Liver (tissue), 9 donors: ENCODE results near the gene TTC7B. TPM values are rescaled to one million over a fixed set of nuclear protein-coding genes. Genes with fewer than 3 reads are reported as not detected.

Experiments
- DNase-seq: peaks from one replicate; pipeline ENCODE4 v3.0.0-alpha.2; 2017; ENCODE audit warnings: low spot score
- H3K27ac ChIP-seq, 2 donors: one replicate each; pipeline ENCODE4 v1.7.0; 2013; ENCODE audit warnings: inconsistent platforms in 2 of 2, low read length in 2 of 2, control low read depth in 1 of 2, low read depth in 1 of 2, mild to moderate bottlenecking in 1 of 2
- H3K27me3 ChIP-seq, 4 donors: one replicate each; pipeline versions ENCODE4 v1.6.1 to v1.7.0; 2013; ENCODE audit warnings: low read length in 3 of 4, inconsistent platforms in 1 of 4, mild to moderate bottlenecking in 1 of 4, moderate library complexity in 1 of 4; ENCODE audit not compliant: control insufficient read depth in 4 of 4, insufficient read depth in 4 of 4
- H3K36me3 ChIP-seq, 4 donors: one replicate each; pipeline versions ENCODE4 v1.6.1 to v1.7.0; 2013; ENCODE audit warnings: low read length in 3 of 4, mild to moderate bottlenecking in 3 of 4, low read depth in 1 of 4, moderate library complexity in 1 of 4; ENCODE audit not compliant: control insufficient read depth in 4 of 4, insufficient read depth in 3 of 4
- H3K4me1 ChIP-seq, 4 donors: one replicate each; pipeline versions ENCODE4 v1.6.1 to v1.7.0; 2013; ENCODE audit warnings: low read length in 3 of 4, mild to moderate bottlenecking in 3 of 4, moderate library complexity in 1 of 4; ENCODE audit not compliant: control insufficient read depth in 4 of 4, insufficient read depth in 4 of 4
- H3K4me3 ChIP-seq, 3 donors: one replicate each; pipeline versions ENCODE4 v1.6.1 to v1.7.0; 2013; ENCODE audit warnings: low read length in 3 of 3, control low read depth in 1 of 3, low read depth in 1 of 3, mild to moderate bottlenecking in 1 of 3
- H3K9ac ChIP-seq, 2 donors: one replicate each; pipeline ENCODE4 v1.7.0; 2013; ENCODE audit warnings: low read length in 2 of 2, mild to moderate bottlenecking in 2 of 2, moderate library complexity in 2 of 2, control low read depth in 1 of 2, low read depth in 1 of 2
- H3K9me3 ChIP-seq, 4 donors: one replicate each; pipeline versions ENCODE4 v1.6.1 to v1.7.0; 2013; ENCODE audit warnings: low read length in 3 of 4; ENCODE audit not compliant: control insufficient read depth in 4 of 4
- CTCF ChIP-seq: fragments of 150-350 bp; IDR thresholded peaks from 2 replicates; pipeline ENCODE4 v1.5.1; 2017; ENCODE audit warnings: improper control_type of control experiment, low read depth, low read length; ENCODE audit not compliant: missing input control
- FOXA1 ChIP-seq: IDR thresholded peaks from 2 replicates; pipeline ENCODE4 v1.6.1; 2016; ENCODE audit warnings: antibody characterized with exemption
- FOXA2 ChIP-seq: IDR thresholded peaks from 2 replicates; pipeline ENCODE4 v1.6.1; 2016; ENCODE audit warnings: antibody characterized with exemption
- GABPA ChIP-seq, 2 donors: IDR thresholded peaks in 1 of 2; conservative IDR thresholded peaks in 1 of 2; 2 replicates each; pipeline ENCODE4 v1.6.1; 2016; ENCODE audit warnings: antibody characterized with exemption in 2 of 2, mild to moderate bottlenecking in 1 of 2, moderate library complexity in 1 of 2
- HNF4A ChIP-seq, 2 donors: conservative IDR thresholded peaks; 2 replicates each; pipeline ENCODE4 v1.6.1; 2016; ENCODE audit warnings: antibody characterized with exemption in 2 of 2, mild to moderate bottlenecking in 2 of 2
- HNF4G ChIP-seq: IDR thresholded peaks from 2 replicates; pipeline ENCODE4 v1.6.1; 2016; ENCODE audit warnings: antibody characterized with exemption
- JUND ChIP-seq, 2 donors: IDR thresholded peaks; 2 replicates each; pipeline ENCODE4 v1.6.1; 2016; ENCODE audit warnings: antibody characterized with exemption in 2 of 2
- REST ChIP-seq: IDR thresholded peaks from 2 replicates; pipeline ENCODE4 v1.6.1; 2016; ENCODE audit warnings: antibody characterized with exemption, mild to moderate bottlenecking
- RXRA ChIP-seq, 2 donors: IDR thresholded peaks; 2 replicates each; pipeline ENCODE4 v1.6.1; 2017 to 2018; ENCODE audit warnings: antibody characterized with exemption in 2 of 2, mild to moderate bottlenecking in 1 of 2
- SP1 ChIP-seq: IDR thresholded peaks from 2 replicates; pipeline ENCODE4 v1.6.1; 2018; ENCODE audit warnings: antibody characterized with exemption, mild to moderate bottlenecking
- ZBTB33 ChIP-seq: IDR thresholded peaks from 2 replicates; pipeline ENCODE4 v1.6.1; 2016; ENCODE audit warnings: antibody characterized with exemption
- WGBS: extraction: QIAGEN DNeasy Blood & Tissue Kit; methylation state at CpG from one replicate; pipeline ENCODE4 v1.1.7; 2013; 5-methylcytosine and 5-hydroxymethylcytosine counted together
- polyA plus RNA-seq, 2 donors: library from polyadenylated mRNA; stranded (reverse) in 1 of 2; unstranded in 1 of 2; fragments of 200-250 nt in 1 of 2; fragments of >200 nt in 1 of 2; fragmentation: Nextera tagmentation in 1 of 2; extraction: Ambion mirVana in 1 of 2; gene quantifications; one replicate each; pipeline versions ENCODE4 v1.2.1 to v1.2.3, GENCODE V29; 2013 to 2015
- total RNA-seq, 2 donors: library from RNA; depleted of rRNA; stranded (reverse); fragments of >200 nt; gene quantifications; one replicate each; pipeline ENCODE4 v1.2.3, GENCODE V29; 2014
- TF ChIP-seq, protein P1 (sequence below): IDR thresholded peaks from 2 replicates; pipeline ENCODE4 v1.6.1; 2016; ENCODE audit warnings: antibody characterized with exemption
- donor health status: healthy.
- donor health status: healthy.
- donor health status: healthy.
- donor health status: healthy.
- donor health status: healthy.

The TTC7B gene
- total and polyA plus RNA-seq, 4 donors: 9.1 to 31.0 (median 12.5) TPM

DNA sequence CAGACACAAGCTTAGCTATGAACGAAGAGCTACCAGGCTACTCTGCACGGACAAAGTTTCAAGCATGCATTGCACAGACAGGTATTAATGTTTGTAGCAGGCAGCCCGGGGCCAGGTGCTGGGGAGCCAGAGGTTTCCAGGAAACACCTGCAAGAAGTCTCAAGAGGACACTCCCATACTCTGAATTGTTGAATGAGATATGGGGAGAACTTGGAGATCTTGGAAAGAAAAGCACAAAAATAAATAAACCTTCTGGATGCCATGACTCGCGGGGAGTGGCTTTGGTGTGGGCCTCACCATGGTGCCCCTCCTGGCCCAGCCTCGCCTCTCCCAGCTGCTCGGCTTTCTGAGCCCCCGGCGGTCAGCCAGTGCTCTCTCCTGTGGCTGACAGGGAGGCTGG, 186.8 kb downstream of the TTC7B start (continued):
- TF ChIP-seq CTCF (no peak), FOXA2 (no peak), JUND (IDR thresholded peaks at IDR 0.05) (no peak)
- TF ChIP-seq, protein P1, sequence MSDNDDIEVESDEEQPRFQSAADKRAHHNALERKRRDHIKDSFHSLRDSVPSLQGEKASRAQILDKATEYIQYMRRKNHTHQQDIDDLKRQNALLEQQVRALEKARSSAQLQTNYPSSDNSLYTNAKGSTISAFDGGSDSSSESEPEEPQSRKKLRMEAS: no peak

DNA sequence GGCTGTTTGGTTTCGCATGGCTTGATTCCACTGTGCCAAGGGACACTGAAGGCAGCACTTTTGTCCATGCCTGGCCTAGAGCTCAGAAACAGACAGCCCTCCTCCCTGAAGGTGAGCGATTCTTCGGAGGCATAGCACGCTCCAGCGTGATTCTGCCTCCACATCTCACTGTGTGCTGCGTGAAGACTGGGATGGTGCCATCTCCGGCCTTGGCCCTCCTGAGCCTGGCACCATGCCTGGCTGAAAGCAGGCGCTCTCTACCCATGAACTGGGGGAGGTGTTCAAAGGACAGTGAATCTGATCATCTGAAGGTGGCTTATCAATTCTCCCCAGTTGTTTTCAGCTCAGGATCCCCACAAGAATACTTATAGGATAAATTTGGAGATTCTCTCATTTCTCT, 187.4 kb downstream of the TTC7B start:
- no peak overlapping the region for H3K27ac ChIP-seq
- peaks cover 0 to 3% (median 0%) of the 10 kb centered on the region in 4 donors for H3K4me1 ChIP-seq
- H3K9me3 ChIP-seq: no peaks in the 10 kb centered on the region
- H3K4me3 ChIP-seq: no peak overlapping the region
- H3K36me3 ChIP-seq: peaks cover 0 to 5% (median 0%) of the 10 kb centered on the region in 4 donors
- WGBS: 76% methylated on average over 8 of the region's 8 CpGs
- DNase-seq: no peak
- H3K27me3 ChIP-seq: no peaks in the 10 kb centered on the region
- TF ChIP-seq FOXA2: no peak
- no peak for TF ChIP-seq SP1
- TF ChIP-seq ZBTB33: no peak
- H3K9ac ChIP-seq: no peak overlapping the region

- Histone ChIP-seq H3K4me1 (peaks cover 0 to 3% (median 0%) of the 10 kb centered on the region in 4 donors), H3K36me3 (peaks cover 0 to 4% (median 0%) of the 10 kb centered on the region in 4 donors), H3K4me3 (no peak overlapping the region), H3K27me3 (no peaks in the 10 kb centered on the region), H3K9me3 (no peaks in the 10 kb centered on the region), H3K9ac (no peak overlapping the region), H3K27ac (no peak overlapping the region)
- TF ChIP-seq, protein P1: no peak
- TF ChIP-seq FOXA2: no peak
- no peak for TF ChIP-seq SP1
- no peak for TF ChIP-seq HNF4A (conservative IDR thresholded peaks at IDR 0.05)
- TF ChIP-seq ZBTB33: no peak
- DNase-seq: no peak
- WGBS: 84% methylated on average over 9 of the region's 9 CpGs
Measured at GRCh38 chr14:90627478-90627877, 188.8 kb downstream of the TTC7B start.

GRCh38 chr14:90626550-90626949, 189.7 kb downstream of the TTC7B start:
- Histone ChIP-seq H3K27me3 (no peaks in the 10 kb centered on the region), H3K9ac (no peak overlapping the region), H3K36me3 (peaks cover 0 to 4% (median 0%) of the 10 kb centered on the region in 4 donors), H3K4me3 (no peak overlapping the region), H3K27ac (no peak overlapping the region), H3K4me1 (peaks cover 0 to 3% (median 0%) of the 10 kb centered on the region in 4 donors), H3K9me3 (no peaks in the 10 kb centered on the region)
- 85% methylated on average over 7 of the region's 7 CpGs for WGBS
- no peak for DNase-seq
- TF ChIP-seq FOXA1 (no peak), CTCF (no peak), HNF4G (no peak), REST (no peak), RXRA (IDR thresholded peaks at IDR 0.05) (no peak), GABPA (IDR thresholded peaks at IDR 0.05 in 1 of 2, conservative IDR thresholded peaks at IDR 0.05 in 1 of 2) (no peak)
